ENCODE data around the gene RGPD5.
"Not testable (repeated sequence)": the region's sequence is repeated elsewhere in the genome, so short reads cannot be mapped to it uniquely, and the experiment has no call there.

DNA sequence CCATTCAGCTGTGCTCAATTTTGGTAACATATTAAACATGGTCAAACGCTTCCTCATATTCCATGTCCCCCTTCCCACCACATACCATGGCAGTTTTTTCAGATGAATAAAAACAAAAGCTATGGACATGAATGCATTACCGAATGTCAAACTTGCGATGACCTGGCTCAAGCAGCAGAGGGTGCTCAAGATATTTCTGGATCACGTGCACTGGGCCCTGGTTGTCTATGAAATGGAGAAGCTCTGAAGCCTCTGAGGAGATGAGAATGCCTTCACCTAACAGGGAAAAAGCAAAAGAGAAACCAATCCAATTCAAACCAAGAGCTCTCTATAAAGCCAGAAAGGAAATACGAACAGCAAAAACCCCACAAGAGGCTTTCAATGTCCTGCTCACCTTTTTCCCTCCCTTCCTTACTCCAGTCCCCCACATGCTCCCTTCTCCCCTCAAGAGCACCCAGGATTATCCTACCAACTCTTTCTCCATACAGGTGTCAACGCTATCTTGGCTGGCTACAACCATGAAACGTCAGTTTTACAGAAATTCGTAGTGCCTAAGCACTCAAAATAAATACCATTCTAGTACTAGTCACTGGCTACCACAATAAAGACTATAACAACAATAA, 77.1 kb downstream of the RGPD5 start:
- not testable (repeated sequence) for TF ChIP-seq TCF4 (CRISPR knock-in tag; IDR thresholded peaks at IDR 0.05; ENCODE audit: borderline replicate concordance); GLIS3 (CRISPR knock-in tag; IDR thresholded peaks at IDR 0.05); ZC3H10 (CRISPR knock-in tag; IDR thresholded peaks at IDR 0.05); TOX (CRISPR knock-in tag; IDR thresholded peaks at IDR 0.05; ENCODE audit: borderline replicate concordance)
- TF ChIP-seq, protein P1, sequence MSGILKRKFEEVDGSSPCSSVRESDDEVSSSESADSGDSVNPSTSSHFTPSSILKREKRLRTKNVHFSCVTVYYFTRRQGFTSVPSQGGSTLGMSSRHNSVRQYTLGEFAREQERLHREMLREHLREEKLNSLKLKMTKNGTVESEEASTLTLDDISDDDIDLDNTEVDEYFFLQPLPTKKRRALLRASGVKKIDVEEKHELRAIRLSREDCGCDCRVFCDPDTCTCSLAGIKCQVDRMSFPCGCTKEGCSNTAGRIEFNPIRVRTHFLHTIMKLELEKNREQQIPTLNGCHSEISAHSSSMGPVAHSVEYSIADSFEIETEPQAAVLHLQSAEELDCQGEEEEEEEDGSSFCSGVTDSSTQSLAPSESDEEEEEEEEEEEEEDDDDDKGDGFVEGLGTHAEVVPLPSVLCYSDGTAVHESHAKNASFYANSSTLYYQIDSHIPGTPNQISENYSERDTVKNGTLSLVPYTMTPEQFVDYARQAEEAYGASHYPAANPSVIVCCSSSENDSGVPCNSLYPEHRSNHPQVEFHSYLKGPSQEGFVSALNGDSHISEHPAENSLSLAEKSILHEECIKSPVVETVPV (CRISPR knock-in tag; IDR thresholded peaks at IDR 0.05): not testable (repeated sequence)
- TF ChIP-seq, protein P2, sequence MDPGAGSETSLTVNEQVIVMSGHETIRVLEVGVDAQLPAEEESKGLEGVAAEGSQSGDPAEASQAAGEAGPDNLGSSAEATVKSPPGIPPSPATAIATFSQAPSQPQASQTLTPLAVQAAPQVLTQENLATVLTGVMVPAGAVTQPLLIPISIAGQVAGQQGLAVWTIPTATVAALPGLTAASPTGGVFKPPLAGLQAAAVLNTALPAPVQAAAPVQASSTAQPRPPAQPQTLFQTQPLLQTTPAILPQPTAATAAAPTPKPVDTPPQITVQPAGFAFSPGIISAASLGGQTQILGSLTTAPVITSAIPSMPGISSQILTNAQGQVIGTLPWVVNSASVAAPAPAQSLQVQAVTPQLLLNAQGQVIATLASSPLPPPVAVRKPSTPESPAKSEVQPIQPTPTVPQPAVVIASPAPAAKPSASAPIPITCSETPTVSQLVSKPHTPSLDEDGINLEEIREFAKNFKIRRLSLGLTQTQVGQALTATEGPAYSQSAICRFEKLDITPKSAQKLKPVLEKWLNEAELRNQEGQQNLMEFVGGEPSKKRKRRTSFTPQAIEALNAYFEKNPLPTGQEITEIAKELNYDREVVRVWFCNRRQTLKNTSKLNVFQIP (CRISPR knock-in tag; IDR thresholded peaks at IDR 0.05; ENCODE audit: borderline replicate concordance, low read depth): not testable (repeated sequence)
- TF ChIP-seq, protein P3, sequence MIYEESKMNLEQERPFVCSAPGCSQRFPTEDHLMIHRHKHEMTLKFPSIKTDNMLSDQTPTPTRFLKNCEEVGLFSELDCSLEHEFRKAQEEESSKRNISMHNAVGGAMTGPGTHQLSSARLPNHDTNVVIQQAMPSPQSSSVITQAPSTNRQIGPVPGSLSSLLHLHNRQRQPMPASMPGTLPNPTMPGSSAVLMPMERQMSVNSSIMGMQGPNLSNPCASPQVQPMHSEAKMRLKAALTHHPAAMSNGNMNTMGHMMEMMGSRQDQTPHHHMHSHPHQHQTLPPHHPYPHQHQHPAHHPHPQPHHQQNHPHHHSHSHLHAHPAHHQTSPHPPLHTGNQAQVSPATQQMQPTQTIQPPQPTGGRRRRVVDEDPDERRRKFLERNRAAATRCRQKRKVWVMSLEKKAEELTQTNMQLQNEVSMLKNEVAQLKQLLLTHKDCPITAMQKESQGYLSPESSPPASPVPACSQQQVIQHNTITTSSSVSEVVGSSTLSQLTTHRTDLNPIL (CRISPR knock-in tag; IDR thresholded peaks at IDR 0.05; ENCODE audit: low read depth): not testable (repeated sequence)

Data from SK-N-SH treated with all-trans-retinoic acid at 6 μM for 48 hours (cell line).